GM23248 (cell line): Measurements from ENCODE around the gene SAMD1.

Experiments
- EZH2 ChIP-seq: fragments of 200-600 bp; sonication (generic); IDR thresholded peaks from 2 replicates; pipeline ENCODE4 v1.6.1; 2018; ENCODE audit warnings: antibody characterized with exemption, mild to moderate bottlenecking; ENCODE audit not compliant: insufficient read depth, poor library complexity, severe bottlenecking
- EZH2phosphoT487 ChIP-seq: fragments of 200-600 bp; sonication (generic); IDR thresholded peaks from 2 replicates; pipeline ENCODE4 v1.6.1; 2018; ENCODE audit warnings: antibody characterized with exemption, moderate library complexity, mild to moderate bottlenecking, low read depth; ENCODE audit not compliant: insufficient read depth

- no peak for TF ChIP-seq EZH2
- TF ChIP-seq EZH2phosphoT487, result no peak
These were observed 8.5 kb downstream of the SAMD1 start for GRCh38 chr19:14081797-14082674.
